Measurements from ENCODE around the gene COL4A2.

COL4A2 gene

GRCh38 chr13:110419381-110419791, 112.3 kb downstream of the COL4A2 start:
- no peak for DNase-seq (ENCODE audit: low spot score)

GRCh38 chr13:110419946-110420345, 112.9 kb downstream of the COL4A2 start:
- no peak for DNase-seq (ENCODE audit: low spot score)

GRCh38 chr13:110420626-110421025, 113.5 kb downstream of the COL4A2 start:
- no peak for DNase-seq (ENCODE audit: low spot score)

- no peak for DNase-seq (ENCODE audit: low spot score)
Observed at GRCh38 chr13:110421061-110421460, 114.0 kb downstream of the COL4A2 start.

GRCh38 chr13:110421696-110422385, 114.8 kb downstream of the COL4A2 start:
- DNase-seq (ENCODE audit: low spot score): no peak

GRCh38 chr13:110422913-110423688, 116.0 kb downstream of the COL4A2 start:
- DNase-seq (ENCODE audit: low spot score): no peak

GRCh38 chr13:110423689-110424302, 116.7 kb downstream of the COL4A2 start:
- DNase-seq (ENCODE audit: low spot score): no peak

GRCh38 chr13:110424569-110425443, 117.7 kb downstream of the COL4A2 start:
- DNase-seq (ENCODE audit: low spot score): no peak

- DNase-seq (ENCODE audit: low spot score): peak; percentile 78
Observed at GRCh38 chr13:110425444-110425780, 118.3 kb downstream of the COL4A2 start.

- no peak for DNase-seq (ENCODE audit: low spot score)
Observed at GRCh38 chr13:110426735-110427134, 119.7 kb downstream of the COL4A2 start.

GRCh38 chr13:110428313-110428712, 121.2 kb downstream of the COL4A2 start:
- no peak for DNase-seq (ENCODE audit: low spot score)

- DNase-seq (ENCODE audit: low spot score): no peak
Observed at GRCh38 chr13:110430391-110431336, 123.6 kb downstream of the COL4A2 start.

- DNase-seq (ENCODE audit: low spot score): no peak
Observed at GRCh38 chr13:110431425-110432294, 124.6 kb downstream of the COL4A2 start.

GRCh38 chr13:110432522-110432921, 125.4 kb downstream of the COL4A2 start:
- no peak for DNase-seq (ENCODE audit: low spot score)

GRCh38 chr13:110433014-110433413, 125.9 kb downstream of the COL4A2 start:
- no peak for DNase-seq (ENCODE audit: low spot score)

- no peak for DNase-seq (ENCODE audit: low spot score)
Observed at GRCh38 chr13:110434629-110435028, 127.5 kb downstream of the COL4A2 start.

GRCh38 chr13:110435331-110435730, 128.2 kb downstream of the COL4A2 start:
- no peak for DNase-seq (ENCODE audit: low spot score)

- DNase-seq (ENCODE audit: low spot score): no peak
Observed at GRCh38 chr13:110436276-110436675, 129.2 kb downstream of the COL4A2 start.

GRCh38 chr13:110436786-110437370, 129.8 kb downstream of the COL4A2 start:
- DNase-seq (ENCODE audit: low spot score): no peak

- DNase-seq (ENCODE audit: low spot score): no peak
Observed at GRCh38 chr13:110438211-110438610, 131.1 kb downstream of the COL4A2 start.

Data from hepatic stellate cell (primary cell).